ENCODE measurements around the gene FAM83G.
A peak's percentile ranks its signal among the peaks of the same experiment; 100 is the strongest.
"Not testable (repeated sequence)": the region's sequence is repeated elsewhere in the genome, so short reads cannot be mapped to it uniquely, and the experiment has no call there.

Gene FAM83G

DNA sequence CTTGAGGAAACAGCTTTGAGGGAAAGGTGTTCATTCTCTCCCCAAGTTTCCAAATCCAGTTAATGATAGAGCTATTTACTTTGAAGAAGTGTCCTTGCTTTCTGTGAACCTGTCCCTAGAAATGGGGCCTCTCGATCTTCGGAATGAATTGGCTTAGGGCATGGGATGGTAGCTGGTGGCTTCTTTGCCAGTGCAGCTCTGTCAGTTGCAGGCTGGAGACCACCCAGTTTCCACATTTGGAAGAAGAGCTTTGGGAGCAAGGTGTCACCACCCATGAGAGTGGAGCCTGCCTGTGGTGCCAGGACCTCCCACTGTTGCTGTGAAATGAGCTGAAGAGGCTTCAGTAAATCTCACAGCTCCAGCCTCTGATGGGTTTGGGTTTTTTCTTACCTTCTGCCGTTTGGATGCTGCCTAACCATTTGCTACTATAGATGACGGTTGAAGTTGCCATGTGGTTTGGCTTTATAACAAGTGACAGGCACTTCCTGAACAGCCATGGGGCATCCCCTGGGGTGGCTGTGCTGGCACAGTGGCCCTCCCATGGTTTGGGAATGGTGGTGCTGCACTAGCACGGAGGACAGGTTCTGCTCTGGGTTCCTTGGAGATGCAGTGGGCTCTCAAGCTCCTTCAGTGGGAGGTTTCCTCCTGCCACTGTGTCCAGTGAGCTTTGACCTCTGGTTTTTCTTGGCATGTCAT, 72.1 kb downstream of the FAM83G start:
- H3K9me2 ChIP-seq (replicated peaks; ENCODE audit: low read depth, low read length): no peaks in the 10 kb centered on the region
- H3K36me3 ChIP-seq (ENCODE audit: insufficient read depth, low read length): peaks cover 42% of the 10 kb centered on the region
- H3K27me3 ChIP-seq (ENCODE audit: insufficient read depth, low read length, poor library complexity, severe bottlenecking): no peaks in the 10 kb centered on the region
- H3K4me2 ChIP-seq (ENCODE audit: low read depth, low read length, poor library complexity, severe bottlenecking): no peak overlapping the region
- TF ChIP-seq, protein P1, sequence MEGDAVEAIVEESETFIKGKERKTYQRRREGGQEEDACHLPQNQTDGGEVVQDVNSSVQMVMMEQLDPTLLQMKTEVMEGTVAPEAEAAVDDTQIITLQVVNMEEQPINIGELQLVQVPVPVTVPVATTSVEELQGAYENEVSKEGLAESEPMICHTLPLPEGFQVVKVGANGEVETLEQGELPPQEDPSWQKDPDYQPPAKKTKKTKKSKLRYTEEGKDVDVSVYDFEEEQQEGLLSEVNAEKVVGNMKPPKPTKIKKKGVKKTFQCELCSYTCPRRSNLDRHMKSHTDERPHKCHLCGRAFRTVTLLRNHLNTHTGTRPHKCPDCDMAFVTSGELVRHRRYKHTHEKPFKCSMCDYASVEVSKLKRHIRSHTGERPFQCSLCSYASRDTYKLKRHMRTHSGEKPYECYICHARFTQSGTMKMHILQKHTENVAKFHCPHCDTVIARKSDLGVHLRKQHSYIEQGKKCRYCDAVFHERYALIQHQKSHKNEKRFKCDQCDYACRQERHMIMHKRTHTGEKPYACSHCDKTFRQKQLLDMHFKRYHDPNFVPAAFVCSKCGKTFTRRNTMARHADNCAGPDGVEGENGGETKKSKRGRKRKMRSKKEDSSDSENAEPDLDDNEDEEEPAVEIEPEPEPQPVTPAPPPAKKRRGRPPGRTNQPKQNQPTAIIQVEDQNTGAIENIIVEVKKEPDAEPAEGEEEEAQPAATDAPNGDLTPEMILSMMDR (conservative IDR thresholded peaks at IDR 0.05; ENCODE audit: low read length): no peak
- no peak for TF ChIP-seq EZH2phosphoT487 (IDR thresholded peaks at IDR 0.05; ENCODE audit: borderline replicate concordance)
- 0 out of 2 replicates have a peak, but pooled peaks cover 3% of the 10 kb centered on the region for H3K79me2 ChIP-seq (ENCODE audit: insufficient read depth, low read length)
- H3K4me1 ChIP-seq (ENCODE audit: insufficient read depth, low read length, poor library complexity, severe bottlenecking): peaks cover 10% of the 10 kb centered on the region
- H3F3A ChIP-seq (ENCODE audit: low read depth): no peaks in the 10 kb centered on the region
- H3K9ac ChIP-seq (ENCODE audit: low read depth, low read length, poor library complexity, severe bottlenecking): peak overlapping the region; percentile 4
- H4K20me1 ChIP-seq (ENCODE audit: insufficient read depth, low read length, poor library complexity, severe bottlenecking): no peaks in the 10 kb centered on the region
- no peak overlapping the region for H3K4me3 ChIP-seq (ENCODE audit: low read length, poor library complexity, severe bottlenecking)
- H2AFZ ChIP-seq (ENCODE audit: low read length): no peak overlapping the region
- no peaks in the 10 kb centered on the region for H3K9me3 ChIP-seq (ENCODE audit: insufficient read depth, low read depth, low read length)

DNA sequence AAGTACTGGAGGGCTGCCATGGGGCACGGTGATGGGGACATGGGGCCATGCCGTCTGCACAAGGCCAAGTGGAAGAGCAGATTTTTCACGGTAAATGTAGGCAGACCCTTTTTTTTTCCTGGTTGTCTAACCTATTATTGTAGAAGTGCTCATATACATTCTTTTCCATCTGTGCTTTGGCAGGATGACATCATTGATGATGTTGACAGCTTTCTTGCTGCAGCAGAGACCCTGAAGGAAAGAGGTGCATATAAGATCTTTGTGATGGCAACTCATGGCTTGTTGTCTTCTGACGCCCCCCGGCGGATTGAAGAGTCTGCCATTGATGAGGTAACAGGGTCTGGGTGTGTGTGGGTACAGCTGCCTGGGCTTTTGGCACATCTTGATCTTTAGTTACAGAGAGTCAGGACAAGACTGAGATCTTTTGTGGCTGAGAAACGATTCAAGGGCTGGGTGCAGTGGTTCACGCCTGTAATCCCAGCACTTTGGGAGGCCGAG, 75.9 kb downstream of the FAM83G start:
- no peaks in the 10 kb centered on the region for H3K9me2 ChIP-seq (replicated peaks; ENCODE audit: low read depth, low read length)
- TF ChIP-seq, protein P1 (conservative IDR thresholded peaks at IDR 0.05; ENCODE audit: low read length): peak; percentile 31; the same call in 1 of the 2 replicates
- no peak for TF ChIP-seq EZH2phosphoT487 (IDR thresholded peaks at IDR 0.05; ENCODE audit: borderline replicate concordance)

DNA sequence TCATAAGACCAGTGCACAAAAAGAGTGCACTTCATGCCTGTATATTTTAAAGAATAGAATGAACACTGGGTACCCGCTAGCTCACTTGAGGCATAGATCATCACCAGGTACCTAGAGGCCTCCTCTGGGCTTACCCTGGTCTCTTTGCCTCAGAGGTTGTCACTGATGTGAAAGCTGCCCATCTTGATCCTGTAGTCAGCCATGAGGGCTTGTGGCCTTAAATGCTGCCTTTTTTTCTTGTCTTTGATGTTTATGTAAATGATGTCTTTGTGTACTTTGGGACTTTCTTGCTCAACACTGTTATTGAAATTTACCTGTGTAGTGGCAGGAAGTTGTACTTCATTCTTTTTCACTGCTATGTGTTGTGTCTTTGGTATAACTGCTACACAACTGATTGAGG, 79.4 kb downstream of the FAM83G start:
- Histone ChIP-seq H3K4me2 (ENCODE audit: low read depth, low read length, poor library complexity, severe bottlenecking) (no peak overlapping the region), H3K79me2 (ENCODE audit: insufficient read depth, low read length) (peaks cover 37% of the 10 kb centered on the region), H4K20me1 (ENCODE audit: insufficient read depth, low read length, poor library complexity, severe bottlenecking) (no peaks in the 10 kb centered on the region)

More for the DNA sequence above, 75.9 kb downstream of the FAM83G start:
- H3K79me2 ChIP-seq (ENCODE audit: insufficient read depth, low read length): peaks cover 16% of the 10 kb centered on the region
- H3K4me1 ChIP-seq (ENCODE audit: insufficient read depth, low read length, poor library complexity, severe bottlenecking): peaks cover 15% of the 10 kb centered on the region
- H3F3A ChIP-seq (ENCODE audit: low read depth): no peaks in the 10 kb centered on the region
- H3K9ac ChIP-seq (ENCODE audit: low read depth, low read length, poor library complexity, severe bottlenecking): no peak overlapping the region
- H3K4me3 ChIP-seq (ENCODE audit: low read length, poor library complexity, severe bottlenecking): no peak overlapping the region
- no peak overlapping the region for H2AFZ ChIP-seq (ENCODE audit: low read length)
- peaks cover 60% of the 10 kb centered on the region for H3K36me3 ChIP-seq (ENCODE audit: insufficient read depth, low read length)
- no peak overlapping the region for H3K4me2 ChIP-seq (ENCODE audit: low read depth, low read length, poor library complexity, severe bottlenecking)
- no peaks in the 10 kb centered on the region for H4K20me1 ChIP-seq (ENCODE audit: insufficient read depth, low read length, poor library complexity, severe bottlenecking)
- no peaks in the 10 kb centered on the region for H3K27me3 ChIP-seq (ENCODE audit: insufficient read depth, low read length, poor library complexity, severe bottlenecking)
- H3K9me3 ChIP-seq (ENCODE audit: insufficient read depth, low read depth, low read length): no peaks in the 10 kb centered on the region

DNA sequence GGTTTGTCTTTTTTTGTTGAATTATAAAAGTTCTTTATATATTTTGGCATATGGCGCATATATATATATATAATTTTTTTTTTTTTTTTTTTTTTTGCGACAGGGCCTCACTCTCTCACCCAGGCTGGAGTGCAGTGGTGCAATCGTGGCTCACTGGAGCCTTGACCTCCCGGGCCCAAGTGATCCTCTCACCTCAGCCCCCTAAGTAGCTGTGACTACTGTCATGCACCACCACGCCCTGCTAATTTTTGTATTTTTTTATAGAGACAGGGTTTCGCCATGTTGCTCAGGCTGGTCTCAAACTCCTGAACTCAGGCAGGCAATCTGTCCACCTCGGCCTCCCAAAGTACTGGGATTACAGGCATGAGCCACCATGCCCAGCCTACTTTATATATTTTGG, 82.0 kb downstream of the FAM83G start:
- Histone ChIP-seq H3K79me2 (ENCODE audit: insufficient read depth, low read length) (peaks cover 56% of the 10 kb centered on the region), H3K36me3 (ENCODE audit: insufficient read depth, low read length) (peaks cover 28% of the 10 kb centered on the region), H3K4me1 (ENCODE audit: insufficient read depth, low read length, poor library complexity, severe bottlenecking) (peaks cover 50% of the 10 kb centered on the region), H3K4me2 (ENCODE audit: low read depth, low read length, poor library complexity, severe bottlenecking) (peak overlapping the region; percentile 70)
- H3K9me3 ChIP-seq (ENCODE audit: insufficient read depth, low read depth, low read length); H3K9me2 ChIP-seq (replicated peaks; ENCODE audit: low read depth, low read length); H4K20me1 ChIP-seq (ENCODE audit: insufficient read depth, low read length, poor library complexity, severe bottlenecking); H3K9ac ChIP-seq (ENCODE audit: low read depth, low read length, poor library complexity, severe bottlenecking); H3F3A ChIP-seq (ENCODE audit: low read depth); H3K4me3 ChIP-seq (ENCODE audit: low read length, poor library complexity, severe bottlenecking); H3K27me3 ChIP-seq (ENCODE audit: insufficient read depth, low read length, poor library complexity, severe bottlenecking); H2AFZ ChIP-seq (ENCODE audit: low read length): not testable (repeated sequence)

More for the DNA sequence above, 79.4 kb downstream of the FAM83G start:
- H3K27me3 ChIP-seq (ENCODE audit: insufficient read depth, low read length, poor library complexity, severe bottlenecking): no peaks in the 10 kb centered on the region
- no peak for TF ChIP-seq EZH2phosphoT487 (IDR thresholded peaks at IDR 0.05; ENCODE audit: borderline replicate concordance)
- TF ChIP-seq, protein P1 (conservative IDR thresholded peaks at IDR 0.05; ENCODE audit: low read length): no peak
- H3K9me2 ChIP-seq (replicated peaks; ENCODE audit: low read depth, low read length): no peaks in the 10 kb centered on the region
- H3K9ac ChIP-seq (ENCODE audit: low read depth, low read length, poor library complexity, severe bottlenecking): no peak overlapping the region
- peaks cover 27% of the 10 kb centered on the region for H3K4me1 ChIP-seq (ENCODE audit: insufficient read depth, low read length, poor library complexity, severe bottlenecking)
- H2AFZ ChIP-seq (ENCODE audit: low read length): no peak overlapping the region
- H3K36me3 ChIP-seq (ENCODE audit: insufficient read depth, low read length): peaks cover 39% of the 10 kb centered on the region
- no peaks in the 10 kb centered on the region for H3K9me3 ChIP-seq (ENCODE audit: insufficient read depth, low read depth, low read length)
- H3K4me3 ChIP-seq (ENCODE audit: low read length, poor library complexity, severe bottlenecking): no peak overlapping the region
- H3F3A ChIP-seq (ENCODE audit: low read depth): no peaks in the 10 kb centered on the region

Measured in Loucy (cell line).